Tibial nerve (tissue), 4 donors: ENCODE measurements around the gene C4orf17.

Source experiments
- CTCF ChIP-seq, 5 experiments: fragments of 200-600 bp in 3 of 5; fragments of 450-650 bp in 2 of 5; sonication (generic) in 3 of 5; IDR thresholded peaks; one replicate each; pipeline ENCODE4 v1.5.1; 2016 to 2019; ENCODE audit warnings: antibody characterized with exemption in 5 of 5, mild to moderate bottlenecking in 3 of 5, moderate library complexity in 2 of 5
- EP300 ChIP-seq, 2 donors: sonication (generic); formaldehyde crosslinking; IDR thresholded peaks; one replicate each; pipeline ENCODE4 v1.6.1; 2017; ENCODE audit warnings: antibody characterized with exemption in 2 of 2, mild to moderate bottlenecking in 1 of 2
- POLR2A ChIP-seq, 2 donors: fragments of 450-650 bp; IDR thresholded peaks; one replicate each; pipeline ENCODE4 v1.6.1; 2017; ENCODE audit warnings: antibody characterized with exemption in 2 of 2, mild to moderate bottlenecking in 2 of 2, moderate library complexity in 2 of 2

- TF ChIP-seq CTCF (IDR thresholded peaks at IDR 0.05) (no peak), EP300 (IDR thresholded peaks at IDR 0.05) (no peak), POLR2A (IDR thresholded peaks at IDR 0.05) (no peak)
These were observed 3.1 kb upstream of the C4orf17 start for GRCh38 chr4:99507762-99508161.
